OCI-LY7 (cell line): ENCODE results near the gene DGAT2. TPM values are rescaled to one million over a fixed set of nuclear protein-coding genes. Genes with fewer than 3 reads are reported as not detected.

ENCODE experiments used
- BruUV-seq: library from RNA; stranded (reverse); fragments of 400-500 nt; replicated peaks from 2 replicates; lab custom pipeline; 2021; lab: Mats Ljungman, UMichigan
- CTCF ChIA-PET: fragments of 300-600 bp; sonication (Branson Sonifier 250); formaldehyde crosslinking; loops from one replicate; lab custom pipeline; 2022; ENCODE audit warnings: antibody characterized with exemption; ENCODE audit not compliant: unreplicated experiment; lab: Charles Lee
- POLR2A ChIA-PET: fragments of 300-600 bp; sonication (Branson Sonifier 250); formaldehyde crosslinking; loops from one replicate; lab custom pipeline; 2022; ENCODE audit warnings: antibody characterized with exemption; lab: Charles Lee
- DNase-seq: peaks from one replicate; pipeline ENCODE4 v3.0.0-alpha.2; 2015; ENCODE audit warnings: low spot score
- H2AFZ ChIP-seq: fragments of 200-600 bp; sonication (generic), shearing (Covaris generic); 2 replicates; pipeline ENCODE4 v1.6.1; 2014; ENCODE audit warnings: mild to moderate bottlenecking, antibody characterized with exemption, low read length, moderate library complexity
- H3K27ac ChIP-seq: fragments of 200-600 bp; sonication (generic); 2 replicates; pipeline ENCODE4 v1.5.1; 2014; ENCODE audit warnings: mixed run types, low read depth, mild to moderate bottlenecking, moderate library complexity, low read length, inconsistent platforms; ENCODE audit not compliant: poor library complexity, severe bottlenecking
- H3K36me3 ChIP-seq: fragments of 200-600 bp; sonication (generic); 2 replicates; pipeline ENCODE4 v1.6.1; 2014; ENCODE audit warnings: mild to moderate bottlenecking, antibody characterized with exemption, low read length, moderate library complexity, mixed read lengths; ENCODE audit not compliant: insufficient read depth
- H3K4me1 ChIP-seq: fragments of 200-600 bp; sonication (generic); 2 replicates; pipeline ENCODE4 v1.5.1; 2014; ENCODE audit warnings: mild to moderate bottlenecking, low read length; ENCODE audit not compliant: insufficient read depth, poor library complexity, severe bottlenecking
- H3K4me2 ChIP-seq: fragments of 200-600 bp; sonication (generic); 2 replicates; pipeline ENCODE4 v1.6.1; 2014; ENCODE audit warnings: mild to moderate bottlenecking, low read length
- H3K4me3 ChIP-seq: fragments of 200-600 bp; sonication (generic); 2 replicates; pipeline ENCODE4 v1.5.1; 2014; ENCODE audit warnings: mild to moderate bottlenecking, low read depth, low read length; ENCODE audit not compliant: poor library complexity, severe bottlenecking
- H3K79me2 ChIP-seq: fragments of 200-600 bp; sonication (generic); 2 replicates; pipeline ENCODE4 v1.6.1; 2016; ENCODE audit warnings: low read depth, mild to moderate bottlenecking, low read length, moderate library complexity, mixed read lengths; ENCODE audit not compliant: insufficient read depth
- H3K9me2 ChIP-seq: fragments of 200-600 bp; sonication (generic); 2 replicates; pipeline ENCODE4 v1.6.1; 2016; ENCODE audit warnings: mild to moderate bottlenecking, low read length, mixed read lengths; ENCODE audit not compliant: insufficient read depth
- H3K9me3 ChIP-seq: fragments of 200-600 bp; sonication (generic); 2 replicates; pipeline ENCODE4 v1.6.1; 2014; ENCODE audit warnings: mild to moderate bottlenecking, mixed run types, low read length, mixed read lengths
- H4K20me1 ChIP-seq: fragments of 200-600 bp; sonication (generic); 2 replicates; pipeline ENCODE4 v1.6.1; 2014; ENCODE audit warnings: mild to moderate bottlenecking, antibody characterized with exemption, low read length, moderate library complexity, mixed read lengths; ENCODE audit not compliant: insufficient read depth
- CTCF ChIP-seq: fragments of 200-600 bp; sonication (generic); conservative IDR thresholded peaks from 2 replicates; pipeline ENCODE4 v1.5.1; 2014; ENCODE audit warnings: mild to moderate bottlenecking, antibody characterized with exemption, low read length, moderate library complexity, mixed read lengths
- EZH2phosphoT487 ChIP-seq: fragments of 200-600 bp; sonication (generic); IDR thresholded peaks from 2 replicates; pipeline ENCODE4 v1.6.1; 2018; ENCODE audit warnings: low read depth, borderline replicate concordance, mild to moderate bottlenecking, mixed run types, antibody characterized with exemption, low read length, moderate library complexity, mixed read lengths
- intact Hi-C: fragments of 100-400 bp; cut with micrococcal nuclease; formaldehyde crosslinking; loops from one replicate; pipeline ENCODE4 v1.10.0; 2022; ENCODE audit not compliant: unreplicated experiment
- total RNA-seq, 2 experiments: library from RNA; depleted of rRNA in 1 of 2; stranded (reverse); fragments of >200 nt in 1 of 2; shearing (Covaris generic) in 1 of 2; gene quantifications; 2 replicates each; pipeline ENCODE4 v1.2.3, GENCODE V29; 2014 to 2022

The DGAT2 gene
- total RNA-seq, 2 experiments from 2014 or later: 5.6 to 6.5 TPM

GRCh38 chr11:75813622-75814039 is 45.1 kb downstream of the DGAT2 start:
- Histone ChIP-seq H3K4me2 (peak overlapping the region; percentile 81), H2AFZ (peak overlapping the region; percentile 86; the same call in 1 of the 2 replicates), H3K4me3 (peak overlapping the region; percentile 92), H3K4me1 (peaks cover 49% of the 10 kb centered on the region), H3K9me3 (no peaks in the 10 kb centered on the region), H3K79me2 (peaks cover 33% of the 10 kb centered on the region), H3K36me3 (peaks cover 4% of the 10 kb centered on the region; the same call in 1 of the 2 replicates), H4K20me1 (no peaks in the 10 kb centered on the region), H3K27ac (peak overlapping the region; percentile 82), H3K9me2 (no peaks in the 10 kb centered on the region)
- ChIA-PET CTCF (interaction anchor here (0.5 kb wide), 1 partner anchor 12 kb away, joined by 3 read pairs; no protein-coding TSS in a partner anchor), POLR2A (interaction anchor here (0.7 to 1.6 kb wide), 5 partner anchors 11 to 101 kb away, joined by 3 to 18 read pairs (median 4); no protein-coding TSS in a partner anchor)
- no TSS peak for BruUV-seq
- intact Hi-C loops: loop anchor here (1.0 kb wide), 1 partner anchor 40 kb away; no protein-coding TSS in a partner anchor
- TF ChIP-seq EZH2phosphoT487 (no peak), CTCF (no peak)
- DNase-seq: no peak

GRCh38 chr11:75814363-75814676 is 45.7 kb downstream of the DGAT2 start:
- TF ChIP-seq EZH2phosphoT487: no peak
- no peak for TF ChIP-seq CTCF
- Histone ChIP-seq H3K4me3 (peak overlapping the region; percentile 92), H3K36me3 (peaks cover 4% of the 10 kb centered on the region; the same call in 1 of the 2 replicates), H3K4me2 (peak overlapping the region; percentile 81), H3K9me2 (no peaks in the 10 kb centered on the region), H3K79me2 (peaks cover 40% of the 10 kb centered on the region), H3K4me1 (peaks cover 56% of the 10 kb centered on the region), H3K27ac (peak overlapping the region; percentile 82), H4K20me1 (no peaks in the 10 kb centered on the region), H3K9me3 (no peaks in the 10 kb centered on the region), H2AFZ (peak overlapping the region; percentile 86)
- CTCF ChIA-PET: no interaction called here
- intact Hi-C loops: loop anchor here (1.0 kb wide), 1 partner anchor 41 kb away; no protein-coding TSS in a partner anchor
- DNase-seq: no peak
- no TSS peak for BruUV-seq
- POLR2A ChIA-PET: interaction anchor here (0.5 to 1.6 kb wide), 6 partner anchors 10 to 80 kb away, joined by 3 to 18 read pairs (median 4); no protein-coding TSS in a partner anchor
